Sigmoid colon (tissue), 4 donors: Measurements from ENCODE around the gene RFX3.

ENCODE experiments used
- CTCF ChIP-seq, 4 experiments: fragments of 450-650 bp in 3 of 4; fragments of 200-600 bp in 1 of 4; IDR thresholded peaks; one replicate each; pipeline ENCODE4 v1.5.1; 2016 to 2019; ENCODE audit warnings: antibody characterized with exemption in 4 of 4, mild to moderate bottlenecking in 3 of 4, moderate library complexity in 2 of 4
- EP300 ChIP-seq, 4 donors: sonication (generic); formaldehyde crosslinking; IDR thresholded peaks; one replicate each; pipeline ENCODE4 v1.6.1; 2017; ENCODE audit warnings: antibody characterized with exemption in 4 of 4
- POLR2A ChIP-seq, 2 donors: fragments of 450-650 bp; IDR thresholded peaks; one replicate each; pipeline ENCODE4 v1.6.1; 2016; ENCODE audit warnings: antibody characterized with exemption in 2 of 2, mild to moderate bottlenecking in 2 of 2, moderate library complexity in 2 of 2
- POLR2AphosphoS5 ChIP-seq, 4 donors: sonication (generic); formaldehyde crosslinking; IDR thresholded peaks; one replicate each; pipeline ENCODE4 v1.6.1; 2017; ENCODE audit warnings: antibody characterized with exemption in 4 of 4

GRCh38 chr9:3433066-3433465 lies 92.7 kb downstream of the RFX3 start:
- no peak for TF ChIP-seq CTCF (IDR thresholded peaks at IDR 0.05)
- TF ChIP-seq POLR2A (IDR thresholded peaks at IDR 0.05) = no peak
- no peak for TF ChIP-seq EP300 (IDR thresholded peaks at IDR 0.05)
- TF ChIP-seq POLR2AphosphoS5 (IDR thresholded peaks at IDR 0.05) = no peak
